SW 1271 (cell line): ENCODE results near the gene RALA.

Experiments
- DNase-seq, 2 experiments: peaks; one replicate each; lab custom pipeline; 2025; lab: John Stamatoyannopoulos, UW

Gene RALA, protein sequence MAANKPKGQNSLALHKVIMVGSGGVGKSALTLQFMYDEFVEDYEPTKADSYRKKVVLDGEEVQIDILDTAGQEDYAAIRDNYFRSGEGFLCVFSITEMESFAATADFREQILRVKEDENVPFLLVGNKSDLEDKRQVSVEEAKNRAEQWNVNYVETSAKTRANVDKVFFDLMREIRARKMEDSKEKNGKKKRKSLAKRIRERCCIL

DNA sequence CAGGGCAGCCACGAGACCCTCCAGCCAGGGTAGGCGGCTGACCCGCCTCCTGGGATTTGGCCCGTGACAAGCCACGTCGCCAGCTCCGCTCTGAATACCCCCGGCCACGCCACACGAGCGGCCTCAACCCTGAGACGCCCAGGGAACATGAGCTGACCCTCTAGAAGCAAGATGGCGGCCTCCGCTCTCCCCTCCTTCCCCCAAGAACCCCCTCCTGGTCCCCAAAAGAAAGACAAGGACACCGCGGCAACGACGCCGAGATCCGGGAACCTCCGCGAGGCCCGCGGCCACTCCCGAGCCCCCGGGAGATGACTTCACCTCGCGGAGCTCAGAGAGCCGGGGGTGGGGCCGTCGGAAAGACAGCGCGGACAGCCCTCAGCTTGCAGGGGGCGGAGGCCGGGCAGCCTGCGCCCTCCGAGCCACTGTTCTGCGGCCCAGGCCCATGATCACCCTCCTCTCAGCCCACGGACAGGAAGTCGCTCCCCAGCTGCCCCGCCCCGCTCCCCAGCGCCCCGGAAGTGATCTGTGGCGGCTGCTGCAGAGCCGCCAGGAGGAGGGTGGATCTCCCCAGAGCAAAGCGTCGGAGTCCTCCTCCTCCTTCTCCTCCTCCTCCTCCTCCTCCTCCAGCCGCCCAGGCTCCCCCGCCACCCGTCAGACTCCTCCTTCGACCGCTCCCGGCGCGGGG is at the start of gene RALA:
Gene RALA (plus strand): TSS at position 526 of the 685 bp plus-strand sequence. CDS start 63,096 bp downstream, outside the sequence.
- DNase-seq: peak; percentile 75 to 88

DNA sequence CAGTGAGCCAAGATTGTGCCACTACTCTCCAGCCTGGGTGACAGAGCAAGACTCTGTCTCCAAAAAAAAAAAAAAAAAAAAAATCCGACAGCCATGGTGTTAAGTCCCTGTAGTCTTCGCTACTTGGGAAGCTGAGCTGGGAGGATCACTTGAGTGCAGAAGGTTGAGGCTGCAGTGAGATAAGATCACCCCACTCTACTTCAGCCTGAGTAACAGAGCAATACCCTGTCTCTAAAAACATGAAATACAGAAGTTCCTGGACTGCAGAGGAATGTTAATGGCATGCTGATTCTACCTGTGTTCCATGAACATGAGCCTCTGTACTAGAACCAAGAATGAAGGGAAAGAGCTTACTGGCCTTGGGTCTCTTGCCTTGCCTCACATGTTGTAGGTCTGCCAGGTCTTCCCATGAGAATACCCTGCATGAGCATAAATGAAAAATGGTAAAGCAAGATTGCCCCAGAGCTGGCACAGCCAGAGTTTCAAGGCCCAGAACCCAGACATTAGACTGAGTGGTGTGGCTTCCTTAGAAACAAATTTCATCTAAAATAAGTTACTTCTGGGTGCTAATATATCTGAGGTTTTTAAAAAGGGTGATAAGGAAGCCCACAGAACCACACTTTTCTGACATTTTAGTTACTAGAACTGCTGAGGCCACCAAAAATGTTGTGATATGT is 48.6 kb upstream of the RALA start:
- DNase-seq: no peak

GRCh38 chr7:39577229-39577874 is 46.0 kb upstream of the RALA start:
- DNase-seq: no peak

- peak; percentile 50 to 87 for DNase-seq
These were observed 43.1 kb upstream of the RALA start for GRCh38 chr7:39580149-39580874.

- DNase-seq: no peak
These were observed 40.8 kb upstream of the RALA start for GRCh38 chr7:39582536-39582935.

DNA sequence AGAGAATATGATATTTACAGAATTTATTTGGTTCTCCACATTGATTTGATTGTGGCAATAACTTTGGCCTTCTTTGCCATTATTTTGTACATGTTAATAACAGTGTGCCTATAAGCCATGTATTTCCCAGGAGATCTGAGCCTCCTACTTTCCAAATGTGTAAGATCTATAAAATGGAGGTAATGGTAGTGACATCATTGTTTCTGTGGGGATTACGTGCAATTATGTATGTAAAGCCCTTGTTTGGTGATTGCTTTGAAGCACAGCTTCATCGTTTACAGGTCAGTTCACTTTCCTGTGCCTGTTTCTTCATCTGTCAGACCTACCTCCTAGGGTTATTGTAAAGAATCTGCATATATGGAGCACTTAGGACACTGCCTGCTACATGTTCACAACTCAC is 39.8 kb upstream of the RALA start:
- DNase-seq: no peak

DNA sequence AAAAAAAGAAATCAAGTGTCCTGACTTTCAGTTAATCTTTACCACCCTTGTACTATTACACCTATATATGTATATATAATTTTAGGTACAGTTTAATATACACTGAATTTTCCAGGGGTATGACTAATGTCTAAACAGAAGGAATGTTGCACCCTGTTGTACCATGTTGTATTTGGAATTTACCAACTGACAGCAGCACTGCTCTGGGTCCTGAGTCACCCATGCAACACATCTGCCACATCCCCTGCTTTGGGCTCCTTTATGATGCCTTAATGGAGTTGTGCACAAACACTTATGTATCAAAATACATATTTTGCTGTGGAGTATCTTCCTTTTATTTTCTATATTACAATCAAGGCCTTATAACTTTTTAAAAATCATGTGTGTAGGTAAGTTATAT is 36.0 kb upstream of the RALA start:
- DNase-seq: no peak

DNA sequence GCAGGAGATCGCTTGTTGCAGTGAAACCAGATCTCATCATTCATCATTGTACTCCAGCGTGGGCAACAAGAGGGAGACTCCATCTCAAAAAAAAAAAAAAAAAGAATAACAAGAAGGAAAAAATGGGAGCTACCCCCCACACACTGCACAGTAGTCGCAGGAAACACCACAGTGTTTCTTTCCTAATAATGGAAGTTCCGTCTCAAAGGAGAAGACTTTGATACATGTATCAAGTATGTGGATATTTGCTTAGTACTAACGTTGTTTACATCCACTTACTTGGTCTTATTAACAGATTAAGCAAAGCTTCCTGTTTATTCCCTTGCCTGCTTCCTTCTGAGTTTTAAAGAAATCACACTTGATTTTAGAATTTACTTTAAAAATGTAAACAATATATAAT is 35.0 kb upstream of the RALA start:
- DNase-seq: no peak

- DNase-seq: peak in 1 of 2 experiments; percentile 60
These were observed 33.9 kb upstream of the RALA start for GRCh38 chr7:39589323-39590111.

- DNase-seq: no peak
These were observed 30.8 kb upstream of the RALA start for GRCh38 chr7:39592586-39592985.

GRCh38 chr7:39594988-39595620 is 28.3 kb upstream of the RALA start:
- no peak for DNase-seq

- DNase-seq: no peak
These were observed 21.0 kb upstream of the RALA start for GRCh38 chr7:39602351-39602750.

DNA sequence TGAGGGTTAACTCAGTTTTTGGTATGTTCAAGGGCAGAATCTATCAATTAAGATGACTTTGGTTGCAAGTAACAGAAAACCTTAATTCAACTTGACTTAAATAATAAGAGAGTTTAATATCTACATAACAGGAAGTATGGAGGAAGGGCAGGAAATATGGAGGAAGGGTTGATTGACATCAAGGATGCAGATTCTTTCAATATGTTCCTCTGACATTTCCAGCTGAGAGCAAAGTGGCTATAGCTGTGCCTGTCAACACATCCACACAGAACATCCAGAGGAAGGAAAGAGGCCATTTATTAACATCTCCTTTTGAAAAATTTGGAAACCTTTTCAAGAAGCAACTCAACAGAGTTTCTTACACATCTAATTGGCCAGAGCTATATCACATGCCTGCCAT is 19.4 kb upstream of the RALA start:
- DNase-seq: no peak

DNA sequence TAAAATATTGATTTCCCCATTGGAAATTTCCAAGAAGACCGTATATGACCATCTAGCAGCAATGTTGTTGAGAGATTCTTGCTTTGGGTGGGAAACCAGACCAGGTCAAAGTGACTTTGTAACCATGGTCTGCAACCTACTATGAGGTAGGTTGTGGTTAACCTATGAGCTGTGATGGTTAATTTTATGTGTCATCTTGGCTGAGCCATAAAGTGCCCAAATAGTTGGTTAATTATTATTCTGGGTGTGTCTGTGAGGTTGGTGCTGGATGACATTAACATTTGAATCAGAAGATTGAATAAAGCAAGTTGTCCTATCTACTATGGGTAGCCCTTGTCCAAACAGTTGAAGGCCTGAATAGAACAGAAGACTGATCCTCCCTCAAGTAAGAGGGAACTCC is 18.3 kb upstream of the RALA start:
- DNase-seq: no peak

- DNase-seq: no peak
These were observed 17.0 kb upstream of the RALA start for GRCh38 chr7:39606352-39606751.

- DNase-seq: no peak
These were observed 16.4 kb upstream of the RALA start for GRCh38 chr7:39606941-39607340.

GRCh38 chr7:39607865-39608264 is 15.5 kb upstream of the RALA start:
- no peak for DNase-seq

- no peak for DNase-seq
These were observed 15.1 kb upstream of the RALA start for GRCh38 chr7:39608278-39608677.

- no peak for DNase-seq
These were observed 14.0 kb upstream of the RALA start for GRCh38 chr7:39609113-39609934.

DNA sequence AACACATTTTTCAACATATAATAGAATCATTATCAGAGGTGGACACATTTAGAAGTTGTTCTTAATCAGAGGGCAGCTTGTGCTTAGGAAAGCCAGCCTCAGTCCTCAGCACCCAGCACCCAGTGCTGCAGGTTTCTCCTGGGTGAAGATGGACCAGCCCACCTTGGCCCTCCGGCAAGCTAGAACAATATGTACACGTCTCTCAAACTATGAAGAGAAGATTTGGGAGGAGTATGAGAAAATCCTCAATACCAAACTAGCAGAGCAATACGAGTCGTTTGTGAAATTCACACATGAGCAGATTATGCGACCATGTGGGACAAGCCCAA is 13.5 kb upstream of the RALA start:
- DNase-seq: no peak
